Progenitor cell of endocrine pancreas (in vitro differentiated cells): ENCODE results near the gene SND1. TPM values are rescaled to one million over a fixed set of nuclear protein-coding genes. Genes with fewer than 3 reads are reported as not detected.

Experiments
- DNase-seq: peaks from one replicate; pipeline ENCODE4 v3.0.0; 2021; ENCODE audit warnings: low spot score; ENCODE audit not compliant: unreplicated experiment
- H3K27ac Mint-ChIP-seq: 2 replicates; pipeline ENCODE4 v1.8.0; 2021; ENCODE audit warnings: mild to moderate bottlenecking, moderate library complexity, mixed read lengths
- H3K27me3 Mint-ChIP-seq: 2 replicates; pipeline ENCODE4 v1.8.0; 2021; ENCODE audit warnings: mixed read lengths
- H3K36me3 Mint-ChIP-seq: 2 replicates; pipeline ENCODE4 v1.8.0; 2022; ENCODE audit warnings: mixed read lengths; ENCODE audit not compliant: insufficient read depth
- H3K4me1 Mint-ChIP-seq: 2 replicates; pipeline ENCODE4 v1.8.0; 2021; ENCODE audit warnings: low read depth, mixed read lengths
- H3K4me3 Mint-ChIP-seq: 2 replicates; pipeline ENCODE4 v1.8.0; 2021; ENCODE audit warnings: low read depth, mild to moderate bottlenecking, moderate library complexity, mixed read lengths
- H3K9me3 Mint-ChIP-seq: 2 replicates; pipeline ENCODE4 v1.8.0; 2021; ENCODE audit warnings: low read depth, mixed read lengths
- CTCF ChIP-seq: fragments of 200-600 bp; sonication (generic); IDR thresholded peaks from one replicate; pipeline ENCODE4 v1.5.0; 2021; ENCODE audit warnings: antibody characterized with exemption, mild to moderate bottlenecking; ENCODE audit not compliant: unreplicated experiment
- total RNA-seq: library from RNA; stranded (reverse); gene quantifications from 2 replicates; pipeline ENCODE4 v1.2.1, GENCODE V29; 2021

The SND1 gene
- total RNA-seq, 1 donor from 2014 or later, result 213 TPM

- no peaks in the 10 kb centered on the region for H3K36me3 Mint-ChIP-seq
- H3K27me3 Mint-ChIP-seq, result peaks cover 56% of the 10 kb centered on the region
- peaks cover 2% of the 10 kb centered on the region for H3K4me1 Mint-ChIP-seq
- no peaks in the 10 kb centered on the region for H3K9me3 Mint-ChIP-seq
- DNase-seq, result no peak
- no peak overlapping the region for H3K27ac Mint-ChIP-seq
- TF ChIP-seq CTCF, result no peak
- peak overlapping the region; percentile 60 for H3K4me3 Mint-ChIP-seq
These were observed 483.1 kb downstream of the SND1 start for GRCh38 chr7:128135159-128135514.

- H3K27ac Mint-ChIP-seq, result peak overlapping the region; percentile 67
- peaks cover 2% of the 10 kb centered on the region for H3K4me1 Mint-ChIP-seq
- peak overlapping the region; percentile 74 for H3K4me3 Mint-ChIP-seq
- H3K27me3 Mint-ChIP-seq, result peaks cover 57% of the 10 kb centered on the region
- TF ChIP-seq CTCF, result peak; percentile 99
- H3K36me3 Mint-ChIP-seq, result no peaks in the 10 kb centered on the region
- DNase-seq, result peak; percentile 62
- no peaks in the 10 kb centered on the region for H3K9me3 Mint-ChIP-seq
These were observed 483.7 kb downstream of the SND1 start for GRCh38 chr7:128135515-128136214.

- H3K9me3 Mint-ChIP-seq, result no peaks in the 10 kb centered on the region
- H3K36me3 Mint-ChIP-seq, result no peaks in the 10 kb centered on the region
- peak overlapping the region; percentile 74 for H3K4me3 Mint-ChIP-seq
- H3K27me3 Mint-ChIP-seq, result peaks cover 61% of the 10 kb centered on the region
- peak overlapping the region; percentile 67 for H3K27ac Mint-ChIP-seq
- DNase-seq, result no peak
- H3K4me1 Mint-ChIP-seq, result peaks cover 2% of the 10 kb centered on the region
- TF ChIP-seq CTCF, result no peak
These were observed 484.2 kb downstream of the SND1 start for GRCh38 chr7:128136215-128136597.

- no peak for DNase-seq
- no peak for TF ChIP-seq CTCF
- peaks cover 2% of the 10 kb centered on the region for H3K4me1 Mint-ChIP-seq
- H3K27ac Mint-ChIP-seq, result no peak overlapping the region
- no peaks in the 10 kb centered on the region for H3K36me3 Mint-ChIP-seq
- peaks cover 70% of the 10 kb centered on the region for H3K27me3 Mint-ChIP-seq
- no peak overlapping the region for H3K4me3 Mint-ChIP-seq
- H3K9me3 Mint-ChIP-seq, result no peaks in the 10 kb centered on the region
These were observed 485.2 kb downstream of the SND1 start for GRCh38 chr7:128137181-128137580.

- H3K4me1 Mint-ChIP-seq, result peaks cover 2% of the 10 kb centered on the region
- H3K4me3 Mint-ChIP-seq, result no peak overlapping the region
- H3K36me3 Mint-ChIP-seq, result no peaks in the 10 kb centered on the region
- H3K27ac Mint-ChIP-seq, result no peak overlapping the region
- peaks cover 73% of the 10 kb centered on the region for H3K27me3 Mint-ChIP-seq
- no peak for TF ChIP-seq CTCF
- no peak for DNase-seq
- peaks cover 4% of the 10 kb centered on the region for H3K9me3 Mint-ChIP-seq
These were observed 487.4 kb downstream of the SND1 start for GRCh38 chr7:128139406-128139805.
